GOT3 (cell line): Measurements from ENCODE around the gene PDHA1.

ENCODE experiments used
- DNase-seq: peaks from one replicate; lab custom pipeline; 2025; ENCODE audit warnings: mixed read lengths; lab: John Stamatoyannopoulos, UW

The PDHA1 gene

GRCh38 chrX:19375546-19375945 is 31.8 kb downstream of the PDHA1 start:
- DNase-seq: no peak

GRCh38 chrX:19377799-19378198 is 34.1 kb downstream of the PDHA1 start:
- DNase-seq: no peak

GRCh38 chrX:19381326-19381725 is 37.6 kb downstream of the PDHA1 start:
- DNase-seq: no peak

GRCh38 chrX:19382555-19383145 is 38.9 kb downstream of the PDHA1 start:
- no peak for DNase-seq

- no peak for DNase-seq
Observed at GRCh38 chrX:19386679-19387078, 43.0 kb downstream of the PDHA1 start.

- no peak for DNase-seq
Observed at GRCh38 chrX:19388064-19388679, 44.4 kb downstream of the PDHA1 start.

GRCh38 chrX:19388741-19389140 is 45.0 kb downstream of the PDHA1 start:
- DNase-seq: no peak

GRCh38 chrX:19389227-19389845 is 45.6 kb downstream of the PDHA1 start:
- DNase-seq: no peak

- no peak for DNase-seq
Observed at GRCh38 chrX:19392078-19392477, 48.4 kb downstream of the PDHA1 start.

GRCh38 chrX:19392703-19393102 is 49.0 kb downstream of the PDHA1 start:
- no peak for DNase-seq

GRCh38 chrX:19403696-19404095 is 60.0 kb downstream of the PDHA1 start:
- no peak for DNase-seq

GRCh38 chrX:19410259-19410658 is 66.5 kb downstream of the PDHA1 start:
- no peak for DNase-seq
